Measurements from ENCODE around the gene SLC22A31. TPM values are rescaled to one million over a fixed set of nuclear protein-coding genes. Genes with fewer than 3 reads are reported as not detected.

The SLC22A31 gene
- total and polyA plus RNA-seq, 2 donors (not counting 1 experiment from before 2014, with no cell fraction given), result 0.17 to 0.24 TPM

DNA sequence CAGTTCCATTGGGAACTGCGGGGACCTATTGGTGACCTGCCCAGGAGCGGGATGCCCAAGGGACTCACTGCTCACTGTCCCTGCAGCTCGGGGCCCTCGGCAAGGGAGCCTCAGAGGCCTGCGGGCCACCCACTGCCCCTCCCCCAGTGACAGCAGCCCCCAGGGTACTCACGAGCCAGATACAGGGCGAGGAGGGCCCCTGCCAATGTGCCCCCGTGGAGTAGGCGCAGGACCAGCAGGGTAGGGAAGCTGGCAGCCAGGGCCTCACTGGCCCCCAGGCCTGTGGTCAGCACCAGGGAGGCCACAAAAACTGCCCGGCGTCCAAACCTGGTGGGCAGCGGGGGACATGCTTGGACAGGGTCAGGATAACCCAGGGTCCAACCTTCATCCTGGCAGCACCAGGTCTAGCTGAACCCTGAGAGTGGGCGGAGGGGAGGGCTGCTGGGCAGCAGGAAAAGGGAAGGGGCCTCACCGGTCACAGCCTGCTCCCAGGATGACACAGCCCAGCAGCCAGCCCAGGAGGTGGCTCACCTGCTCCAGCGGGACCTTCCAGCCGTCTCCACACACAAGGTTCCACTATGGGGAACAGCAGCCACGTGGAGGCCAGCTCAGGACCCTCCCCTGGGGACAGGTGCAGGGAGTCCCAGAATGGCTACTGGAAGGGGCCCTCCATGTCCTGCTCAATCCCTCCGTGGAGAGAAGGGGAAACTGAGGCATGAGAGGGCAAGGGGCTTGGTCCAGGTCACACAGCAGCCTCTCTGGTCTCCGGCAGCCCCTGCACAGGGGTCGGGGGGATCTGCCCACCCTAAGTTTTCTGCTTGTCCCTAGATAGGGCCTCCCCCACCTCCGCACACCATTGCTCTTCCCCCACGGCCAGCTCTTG, 855 bp downstream of the SLC22A31 start:
- H3K27me3 ChIP-seq (ENCODE audit: control insufficient read depth, insufficient read depth, low read length), result peaks cover 32% of the 10 kb centered on the region
- no peak overlapping the region for H3K27ac ChIP-seq (ENCODE audit: insufficient read depth, low read length)
- H3K79me2 ChIP-seq (ENCODE audit: control insufficient read depth, insufficient read depth, low read length), result no peaks in the 10 kb centered on the region
- no peaks in the 10 kb centered on the region for H4K20me1 ChIP-seq (ENCODE audit: control insufficient read depth, extremely low read depth, insufficient read depth, low read length)
- H2AFZ ChIP-seq (ENCODE audit: low read length), result no peak overlapping the region
- no peak overlapping the region for H3K4me2 ChIP-seq (ENCODE audit: extremely low read depth, insufficient read depth, low read length)
- no peak for DNase-seq (ENCODE audit: low read depth in 2 of 2)
- H3K36me3 ChIP-seq (ENCODE audit: control insufficient read depth, insufficient read depth, low read length), result no peaks in the 10 kb centered on the region
- H3K4me1 ChIP-seq (ENCODE audit: control insufficient read depth, extremely low read depth, insufficient read depth, low read length), result no peaks in the 10 kb centered on the region
- H3K4me3 ChIP-seq (replicated peaks in 1 of 4; ENCODE audit: control extremely low read depth in 1 of 4, insufficient read depth in 1 of 4, low read depth in 3 of 4, low read length in 4 of 4), result no peak overlapping the region
- no peaks in the 10 kb centered on the region for H3K9me3 ChIP-seq (ENCODE audit: control insufficient read depth, insufficient read depth, low read depth, low read length)
- no peak overlapping the region for H3K9ac ChIP-seq (ENCODE audit: insufficient read depth, low read length)
- no peak for TF ChIP-seq EZH2 (IDR thresholded peaks at IDR 0.05; ENCODE audit: low read length, missing control alignments)
- TF ChIP-seq, protein P1, sequence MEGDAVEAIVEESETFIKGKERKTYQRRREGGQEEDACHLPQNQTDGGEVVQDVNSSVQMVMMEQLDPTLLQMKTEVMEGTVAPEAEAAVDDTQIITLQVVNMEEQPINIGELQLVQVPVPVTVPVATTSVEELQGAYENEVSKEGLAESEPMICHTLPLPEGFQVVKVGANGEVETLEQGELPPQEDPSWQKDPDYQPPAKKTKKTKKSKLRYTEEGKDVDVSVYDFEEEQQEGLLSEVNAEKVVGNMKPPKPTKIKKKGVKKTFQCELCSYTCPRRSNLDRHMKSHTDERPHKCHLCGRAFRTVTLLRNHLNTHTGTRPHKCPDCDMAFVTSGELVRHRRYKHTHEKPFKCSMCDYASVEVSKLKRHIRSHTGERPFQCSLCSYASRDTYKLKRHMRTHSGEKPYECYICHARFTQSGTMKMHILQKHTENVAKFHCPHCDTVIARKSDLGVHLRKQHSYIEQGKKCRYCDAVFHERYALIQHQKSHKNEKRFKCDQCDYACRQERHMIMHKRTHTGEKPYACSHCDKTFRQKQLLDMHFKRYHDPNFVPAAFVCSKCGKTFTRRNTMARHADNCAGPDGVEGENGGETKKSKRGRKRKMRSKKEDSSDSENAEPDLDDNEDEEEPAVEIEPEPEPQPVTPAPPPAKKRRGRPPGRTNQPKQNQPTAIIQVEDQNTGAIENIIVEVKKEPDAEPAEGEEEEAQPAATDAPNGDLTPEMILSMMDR (conservative IDR thresholded peaks at IDR 0.05 in 1 of 2, IDR thresholded peaks at IDR 0.05 in 1 of 2; ENCODE audit: low read depth in 1 of 2, low read length in 2 of 2), result no peak

DNA sequence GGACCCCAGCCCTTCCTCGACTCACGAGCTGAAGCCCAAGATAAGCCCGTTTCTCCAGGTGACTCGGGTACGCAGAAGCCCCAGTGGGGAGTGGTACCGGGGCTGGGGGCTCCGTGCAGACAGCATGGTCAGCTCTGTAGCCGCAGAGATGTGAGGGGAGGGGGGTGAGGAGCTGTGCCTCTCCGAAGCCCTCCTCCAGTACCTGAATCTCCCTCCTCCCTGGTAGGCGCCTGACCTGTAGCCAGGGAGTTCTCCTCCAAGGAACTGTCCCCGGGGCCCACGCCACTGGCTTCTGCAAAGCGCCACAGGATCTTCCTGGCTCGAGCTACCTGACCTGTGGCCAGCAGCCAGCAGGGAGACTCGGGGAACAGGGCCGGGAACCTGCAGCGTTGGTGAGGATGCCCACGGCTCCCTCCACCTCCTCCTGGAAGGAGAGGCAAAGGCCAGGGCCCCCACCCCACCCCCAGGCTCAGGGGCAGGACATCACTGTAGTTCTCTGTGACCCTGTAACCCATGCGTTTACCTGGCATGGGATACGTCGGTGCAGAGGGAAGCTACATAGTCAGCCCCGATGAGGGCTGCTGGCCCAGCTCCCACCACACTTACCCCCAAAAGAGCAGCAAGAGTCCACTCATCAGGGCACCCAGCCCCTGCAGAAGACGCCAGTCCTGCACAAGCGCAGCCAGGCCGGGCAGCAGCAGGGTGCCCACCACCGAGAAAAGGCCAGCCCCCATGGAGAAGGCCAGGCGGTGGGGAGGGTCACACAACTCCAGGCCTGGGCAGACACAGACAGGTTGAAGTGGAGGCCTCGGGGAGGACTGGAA, 1.7 kb downstream of the SLC22A31 start:
- H3K36me3 ChIP-seq (ENCODE audit: control insufficient read depth, insufficient read depth, low read length), result no peaks in the 10 kb centered on the region
- peaks cover 27% of the 10 kb centered on the region for H3K27me3 ChIP-seq (ENCODE audit: control insufficient read depth, insufficient read depth, low read length)
- TF ChIP-seq, protein P1 (conservative IDR thresholded peaks at IDR 0.05 in 1 of 2, IDR thresholded peaks at IDR 0.05 in 1 of 2; ENCODE audit: low read depth in 1 of 2, low read length in 2 of 2), result no peak
- TF ChIP-seq EZH2 (IDR thresholded peaks at IDR 0.05; ENCODE audit: low read length, missing control alignments), result no peak
- H3K9ac ChIP-seq (ENCODE audit: insufficient read depth, low read length), result no peak overlapping the region
- no peak overlapping the region for H2AFZ ChIP-seq (ENCODE audit: low read length)
- no peaks in the 10 kb centered on the region for H3K4me1 ChIP-seq (ENCODE audit: control insufficient read depth, extremely low read depth, insufficient read depth, low read length)
- no peak overlapping the region for H3K4me3 ChIP-seq (replicated peaks in 1 of 4; ENCODE audit: control extremely low read depth in 1 of 4, insufficient read depth in 1 of 4, low read depth in 3 of 4, low read length in 4 of 4)
- H3K27ac ChIP-seq (ENCODE audit: insufficient read depth, low read length), result no peak overlapping the region
- no peak overlapping the region for H3K4me2 ChIP-seq (ENCODE audit: extremely low read depth, insufficient read depth, low read length)
- DNase-seq (ENCODE audit: low read depth in 2 of 2), result no peak
- no peaks in the 10 kb centered on the region for H3K79me2 ChIP-seq (ENCODE audit: control insufficient read depth, insufficient read depth, low read length)
- H3K9me3 ChIP-seq (ENCODE audit: control insufficient read depth, insufficient read depth, low read depth, low read length), result no peaks in the 10 kb centered on the region
- no peaks in the 10 kb centered on the region for H4K20me1 ChIP-seq (ENCODE audit: control insufficient read depth, extremely low read depth, insufficient read depth, low read length)

All from fibroblast of lung (primary cell).